ENCODE measurements around the gene OTOG. TPM values are rescaled to one million over a fixed set of nuclear protein-coding genes. Genes with fewer than 3 reads are reported as not detected.

The OTOG gene
- total and polyA plus RNA-seq, 9 donors: not detected

DNA sequence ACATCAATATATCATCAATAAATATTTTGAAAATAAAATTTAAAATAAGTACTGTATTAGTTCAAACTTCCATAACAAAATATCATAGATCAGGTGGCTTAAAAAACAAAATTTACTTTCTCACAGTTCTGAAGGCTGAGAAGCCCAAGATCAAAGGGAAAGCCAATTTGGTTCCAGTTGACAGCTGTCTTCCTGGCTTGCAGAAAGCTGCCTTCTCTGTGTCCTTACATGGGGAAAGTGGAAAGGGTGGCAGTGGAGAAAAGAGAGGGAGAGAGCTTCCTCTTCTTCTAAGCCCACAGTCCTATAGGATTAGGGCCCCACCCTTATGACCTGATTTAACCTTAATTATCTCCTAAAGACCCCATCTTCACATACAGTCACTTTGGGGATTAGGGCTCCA, 121.1 kb downstream of the OTOG start:
- Histone ChIP-seq H3K9me3 (no peaks in the 10 kb centered on the region), H3K27me3 (no peaks in the 10 kb centered on the region), H3K36me3 (no peaks in the 10 kb centered on the region), H3K4me1 (ENCODE audit: insufficient read depth) (no peaks in the 10 kb centered on the region), H3K4me3 (no peak overlapping the region), H3K27ac (no peak overlapping the region)
- DNase-seq: no peak
- intact Hi-C loops (cut with DNase I): no loop called here
- TF ChIP-seq, protein P1, sequence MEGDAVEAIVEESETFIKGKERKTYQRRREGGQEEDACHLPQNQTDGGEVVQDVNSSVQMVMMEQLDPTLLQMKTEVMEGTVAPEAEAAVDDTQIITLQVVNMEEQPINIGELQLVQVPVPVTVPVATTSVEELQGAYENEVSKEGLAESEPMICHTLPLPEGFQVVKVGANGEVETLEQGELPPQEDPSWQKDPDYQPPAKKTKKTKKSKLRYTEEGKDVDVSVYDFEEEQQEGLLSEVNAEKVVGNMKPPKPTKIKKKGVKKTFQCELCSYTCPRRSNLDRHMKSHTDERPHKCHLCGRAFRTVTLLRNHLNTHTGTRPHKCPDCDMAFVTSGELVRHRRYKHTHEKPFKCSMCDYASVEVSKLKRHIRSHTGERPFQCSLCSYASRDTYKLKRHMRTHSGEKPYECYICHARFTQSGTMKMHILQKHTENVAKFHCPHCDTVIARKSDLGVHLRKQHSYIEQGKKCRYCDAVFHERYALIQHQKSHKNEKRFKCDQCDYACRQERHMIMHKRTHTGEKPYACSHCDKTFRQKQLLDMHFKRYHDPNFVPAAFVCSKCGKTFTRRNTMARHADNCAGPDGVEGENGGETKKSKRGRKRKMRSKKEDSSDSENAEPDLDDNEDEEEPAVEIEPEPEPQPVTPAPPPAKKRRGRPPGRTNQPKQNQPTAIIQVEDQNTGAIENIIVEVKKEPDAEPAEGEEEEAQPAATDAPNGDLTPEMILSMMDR (IDR thresholded peaks at IDR 0.05): no peak
- TF ChIP-seq EP300 (IDR thresholded peaks at IDR 0.05) (no peak), POLR2A (IDR thresholded peaks at IDR 0.05) (no peak)

DNA sequence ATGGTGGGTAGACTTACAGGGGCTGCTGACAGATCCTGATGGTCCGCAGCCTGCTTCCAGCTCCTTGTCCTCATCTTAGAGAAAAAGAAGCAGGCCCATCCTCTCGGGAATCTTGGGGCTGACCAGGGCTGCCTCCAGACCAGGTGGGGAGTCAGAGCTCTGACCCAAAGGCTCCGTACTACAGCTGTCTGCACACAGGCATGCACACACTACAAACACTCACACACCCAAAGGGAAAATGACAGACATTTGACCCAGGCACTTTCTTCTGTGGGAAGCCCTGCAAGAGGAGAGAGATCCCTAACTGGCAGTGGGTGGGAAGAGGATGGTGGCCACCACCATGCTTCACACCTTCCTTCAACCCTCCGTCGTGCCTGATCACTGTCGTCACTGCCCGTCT, 125.4 kb downstream of the OTOG start:
- H3K9me3 ChIP-seq: no peaks in the 10 kb centered on the region
- 79 to 85% (median 82%) methylated on average over 7 of the region's 7 CpGs for WGBS, 3 donors
- no peak overlapping the region for H3K4me3 ChIP-seq
- intact Hi-C loops (cut with DNase I): loop anchor here in 1 of 4 donors (5.0 kb wide), 1 partner anchor 50 kb away; no protein-coding TSS in a partner anchor
- no peaks in the 10 kb centered on the region for H3K27me3 ChIP-seq
- H3K4me1 ChIP-seq (ENCODE audit: insufficient read depth): no peaks in the 10 kb centered on the region
- H3K36me3 ChIP-seq: no peaks in the 10 kb centered on the region
- TF ChIP-seq POLR2A (IDR thresholded peaks at IDR 0.05): no peak
- no peak for TF ChIP-seq EP300 (IDR thresholded peaks at IDR 0.05)
- TF ChIP-seq, protein P1 (IDR thresholded peaks at IDR 0.05): no peak
- DNase-seq: no peak
- H3K27ac ChIP-seq: no peak overlapping the region

DNA sequence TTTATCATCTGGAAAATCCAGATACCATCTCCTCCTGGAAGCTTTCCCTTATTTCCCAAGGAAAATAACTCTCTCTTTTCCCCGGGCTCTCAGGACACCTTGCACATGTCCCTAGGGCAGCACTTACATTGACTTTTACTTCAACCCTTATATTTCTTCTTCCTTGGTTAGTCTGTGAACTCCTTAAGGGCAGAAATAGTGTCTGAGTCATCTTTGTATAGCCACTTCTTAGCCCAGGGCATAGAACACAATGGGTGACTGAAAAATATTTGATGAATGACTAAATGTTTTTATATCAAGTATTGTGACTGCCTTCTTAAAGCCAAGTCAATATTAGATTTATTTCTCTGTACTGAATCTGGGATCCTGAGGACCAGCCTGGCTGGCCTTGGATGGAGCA, 126.9 kb downstream of the OTOG start:
- WGBS, 3 donors: 68 to 81% (median 70%) methylated on average over 1 of the region's 1 CpG
- Histone ChIP-seq H3K9me3 (no peaks in the 10 kb centered on the region), H3K27ac (no peak overlapping the region), H3K4me3 (no peak overlapping the region), H3K4me1 (ENCODE audit: insufficient read depth) (no peaks in the 10 kb centered on the region), H3K27me3 (no peaks in the 10 kb centered on the region), H3K36me3 (no peaks in the 10 kb centered on the region)
- intact Hi-C loops (cut with DNase I): loop anchor here in 1 of 4 donors (5.0 kb wide), 1 partner anchor 48 kb away; no protein-coding TSS in a partner anchor
- DNase-seq: no peak
- TF ChIP-seq EP300 (IDR thresholded peaks at IDR 0.05): no peak
- TF ChIP-seq, protein P1 (IDR thresholded peaks at IDR 0.05): no peak
- no peak for TF ChIP-seq POLR2A (IDR thresholded peaks at IDR 0.05)

DNA sequence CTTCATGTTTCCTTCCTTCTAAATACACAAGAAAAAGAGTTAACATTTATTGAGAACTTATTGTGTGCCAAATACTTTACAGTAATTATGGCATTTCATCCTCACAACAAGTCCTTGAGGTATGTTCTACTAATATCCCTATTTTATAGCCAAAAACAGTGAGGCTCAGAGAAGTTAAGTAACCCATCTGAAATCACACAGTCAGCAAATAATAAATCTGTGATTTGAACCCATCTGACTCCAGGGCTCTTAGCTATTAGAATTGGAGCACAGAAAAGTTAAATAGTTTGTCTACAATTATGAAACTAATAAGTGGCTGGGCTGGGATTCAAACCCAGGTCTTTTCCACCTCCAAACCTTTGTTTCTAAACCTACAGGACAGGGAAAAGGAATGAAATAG, 135.8 kb downstream of the OTOG start:
- DNase-seq: no peak
- Histone ChIP-seq H3K4me1 (ENCODE audit: insufficient read depth) (no peaks in the 10 kb centered on the region), H3K36me3 (no peaks in the 10 kb centered on the region), H3K27me3 (no peaks in the 10 kb centered on the region), H3K9me3 (no peaks in the 10 kb centered on the region), H3K27ac (no peak overlapping the region), H3K4me3 (no peak overlapping the region)
- TF ChIP-seq, protein P1 (IDR thresholded peaks at IDR 0.05): no peak
- TF ChIP-seq EP300 (IDR thresholded peaks at IDR 0.05) (no peak), POLR2A (IDR thresholded peaks at IDR 0.05) (no peak)
- intact Hi-C loops (cut with DNase I): no loop called here

Measured in ovary (tissue), 9 donors.